Measurements from ENCODE around the gene TCOF1.

The TCOF1 gene

GRCh38 chr5:150317048-150318003 lies 40.2 kb upstream of the TCOF1 start:
- no peak overlapping the region for H3K4me3 ChIP-seq (ENCODE audit: low read depth, low read length)
- DNase-seq (ENCODE audit: low read depth, low spot score) = no peak
- POLR2A ChIA-PET = interaction anchor here (1.0 to 1.1 kb wide), 2 partner anchors 11 to 18 kb away, joined by 4 read pairs; no protein-coding TSS in a partner anchor
- TF ChIP-seq CTCF (IDR thresholded peaks at IDR 0.05; ENCODE audit: insufficient read depth, low read length, missing control alignments) = no peak
- CTCF ChIA-PET = interaction anchor here (1.0 kb wide), 1 partner anchor 12 kb away, joined by 3 read pairs; no protein-coding TSS in a partner anchor

GRCh38 chr5:150318613-150319483 lies 38.6 kb upstream of the TCOF1 start:
- TF ChIP-seq CTCF (IDR thresholded peaks at IDR 0.05; ENCODE audit: insufficient read depth, low read length, missing control alignments) = no peak
- ChIA-PET POLR2A (no interaction called here), CTCF (interaction anchor here (0.8 to 1.1 kb wide), 2 partner anchors 13 to 31 kb away, joined by 3 read pairs; no protein-coding TSS in a partner anchor)
- no peak for DNase-seq (ENCODE audit: low read depth, low spot score)
- no peak overlapping the region for H3K4me3 ChIP-seq (ENCODE audit: low read depth, low read length)

GRCh38 chr5:150319484-150319790 lies 38.1 kb upstream of the TCOF1 start:
- CTCF ChIA-PET = interaction anchor here (0.8 to 1.2 kb wide), 3 partner anchors 13 to 683 kb away, joined by 3 read pairs; no protein-coding TSS in a partner anchor
- no peak for DNase-seq (ENCODE audit: low read depth, low spot score)
- no peak overlapping the region for H3K4me3 ChIP-seq (ENCODE audit: low read depth, low read length)
- TF ChIP-seq CTCF (IDR thresholded peaks at IDR 0.05; ENCODE audit: insufficient read depth, low read length, missing control alignments) = no peak
- POLR2A ChIA-PET = no interaction called here

- ChIA-PET POLR2A (no interaction called here), CTCF (interaction anchor here (0.8 to 1.2 kb wide), 4 partner anchors 14 to 683 kb away, joined by 3 read pairs; no protein-coding TSS in a partner anchor)
- no peak for DNase-seq (ENCODE audit: low read depth, low spot score)
- no peak overlapping the region for H3K4me3 ChIP-seq (ENCODE audit: low read depth, low read length)
- TF ChIP-seq CTCF (IDR thresholded peaks at IDR 0.05; ENCODE audit: insufficient read depth, low read length, missing control alignments) = no peak
Measured at GRCh38 chr5:150320044-150320613, 37.4 kb upstream of the TCOF1 start.

- ChIA-PET POLR2A (no interaction called here), CTCF (interaction anchor here (0.9 to 1.0 kb wide), 2 partner anchors 30 to 76 kb away, joined by 3 to 4 read pairs; no protein-coding TSS in a partner anchor)
- no peak overlapping the region for H3K4me3 ChIP-seq (ENCODE audit: low read depth, low read length)
- TF ChIP-seq CTCF (IDR thresholded peaks at IDR 0.05; ENCODE audit: insufficient read depth, low read length, missing control alignments) = no peak
- no peak for DNase-seq (ENCODE audit: low read depth, low spot score)
Measured at GRCh38 chr5:150321211-150321610, 36.3 kb upstream of the TCOF1 start.
